ENCODE results near the gene MSRB3. TPM values are rescaled to one million over a fixed set of nuclear protein-coding genes. Genes with fewer than 3 reads are reported as not detected.

MSRB3 gene
- total RNA-seq, 1 experiment from 2014 or later, result 9.5 TPM

DNA sequence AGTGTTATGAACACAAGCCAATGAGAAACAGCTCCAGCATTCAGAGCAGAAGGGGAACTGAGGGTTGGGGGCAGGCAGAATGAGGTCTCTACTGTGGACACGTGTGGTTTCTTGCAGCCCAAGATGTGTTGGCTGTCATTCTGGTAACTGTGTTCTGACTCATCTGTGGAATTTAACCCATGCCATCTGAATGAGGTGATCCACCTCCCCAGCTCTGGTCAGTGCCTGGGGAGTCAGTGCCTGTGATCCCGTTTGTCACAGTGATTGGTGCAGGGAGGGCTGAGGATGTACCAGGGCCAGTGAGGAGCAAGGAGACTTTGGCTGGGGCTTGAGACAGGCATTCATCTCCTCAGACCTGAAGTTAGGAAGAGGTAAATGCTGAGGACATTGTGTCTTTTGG is 216.8 kb downstream of the MSRB3 start:
- DNase-seq (ENCODE audit: low spot score), result peak; percentile 59

DNA sequence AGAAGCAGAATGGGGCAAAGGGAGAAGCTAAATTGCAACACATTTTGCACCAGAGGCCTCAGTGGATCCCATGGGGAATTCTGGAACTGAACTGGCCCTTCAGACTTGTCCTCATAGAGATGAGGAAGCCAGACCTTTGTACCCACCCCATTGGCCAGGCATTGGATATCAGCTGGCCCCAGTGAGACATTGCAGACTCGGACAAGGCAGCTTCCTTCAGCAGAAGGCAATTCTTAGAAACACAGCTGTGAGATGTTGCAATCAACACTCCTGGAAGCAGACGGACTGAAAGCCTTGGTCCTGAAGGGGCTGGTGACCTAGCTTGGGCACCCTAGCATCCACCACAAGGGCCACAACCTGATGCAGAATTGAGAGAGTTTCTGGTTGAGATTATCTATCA is 218.1 kb downstream of the MSRB3 start:
- DNase-seq (ENCODE audit: low spot score), result no peak

- no peak for DNase-seq (ENCODE audit: low spot score)
Observed at GRCh38 chr12:65497660-65498059, 219.2 kb downstream of the MSRB3 start.

DNA sequence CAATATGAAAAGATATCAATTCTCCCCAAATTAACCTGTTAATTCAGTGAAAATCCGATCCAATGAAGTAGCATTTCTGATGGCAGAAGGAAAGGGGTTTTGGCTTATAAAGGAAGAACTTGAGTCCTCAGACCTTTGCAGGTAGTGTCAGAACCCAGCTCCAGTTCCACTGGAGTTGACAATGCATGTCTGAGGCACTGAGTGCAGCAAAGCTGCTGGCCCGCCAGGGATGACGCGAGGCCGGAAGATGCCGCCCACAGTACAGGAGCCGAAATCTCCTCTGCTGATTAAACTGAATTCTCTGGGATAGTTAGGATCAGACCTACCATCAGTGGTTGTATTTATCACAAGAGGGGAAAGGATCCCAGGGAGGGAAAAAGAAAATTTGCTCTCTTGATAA is 220.7 kb downstream of the MSRB3 start:
- no peak for DNase-seq (ENCODE audit: low spot score)

DNA sequence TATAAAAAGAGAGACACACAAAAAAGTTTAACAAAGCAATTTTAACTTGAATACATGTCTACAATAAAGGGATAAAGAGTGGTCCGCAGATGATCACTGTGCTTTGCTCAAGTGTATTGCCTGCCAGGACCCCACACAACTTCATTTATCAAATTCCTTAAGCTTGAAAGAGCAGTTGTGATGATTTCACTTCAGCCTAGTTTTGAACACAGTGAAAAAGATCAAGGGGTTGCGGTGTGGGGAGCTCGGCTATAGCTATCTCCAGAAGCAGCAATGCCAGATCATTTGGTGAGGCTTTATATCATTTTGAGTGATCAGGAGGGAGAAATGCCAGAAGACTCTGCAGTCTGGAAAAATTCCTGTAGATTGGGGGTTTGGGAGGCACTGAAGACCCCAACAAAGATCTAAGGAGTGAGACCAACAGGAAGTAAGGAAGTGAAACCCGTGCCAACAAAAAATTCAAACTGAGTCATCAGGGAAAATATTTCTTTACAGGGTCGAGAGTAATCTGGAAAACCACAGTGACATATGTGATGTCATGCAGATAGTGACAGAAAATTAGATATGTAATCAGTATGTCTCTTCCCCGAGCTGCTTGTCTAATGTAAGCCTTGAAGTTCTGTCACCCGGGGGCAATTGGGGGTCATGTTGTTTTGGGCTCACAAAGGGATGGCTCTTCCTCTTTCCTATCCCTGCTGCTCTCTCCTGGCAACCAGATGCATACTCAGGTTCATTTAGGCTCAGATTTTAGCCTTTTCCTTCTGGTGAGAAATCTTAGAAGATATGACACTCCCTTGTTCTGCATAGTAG is 221.8 kb downstream of the MSRB3 start:
- DNase-seq (ENCODE audit: low spot score), result no peak

GRCh38 chr12:65501093-65501621 is 222.7 kb downstream of the MSRB3 start:
- DNase-seq (ENCODE audit: low spot score), result no peak

DNA sequence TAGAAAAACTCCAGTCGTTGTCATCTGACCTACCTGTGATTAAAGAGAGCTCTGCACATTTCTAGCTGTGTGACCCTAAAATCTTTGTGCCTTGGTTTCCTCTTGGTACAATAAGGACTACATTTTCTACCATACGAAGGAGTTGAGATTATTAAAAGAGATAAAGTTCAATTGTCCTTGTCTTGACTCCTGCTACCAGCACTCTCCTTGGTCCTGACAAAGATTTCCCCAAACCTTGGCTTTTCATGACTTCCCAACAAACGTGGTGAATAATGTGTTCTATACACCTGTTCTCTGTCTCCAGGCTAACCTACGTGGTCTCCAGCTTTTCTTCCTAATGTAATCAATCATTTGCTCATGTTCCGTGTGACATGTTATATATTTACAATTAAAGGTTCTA is 223.5 kb downstream of the MSRB3 start:
- DNase-seq (ENCODE audit: low spot score), result no peak

- no peak for DNase-seq (ENCODE audit: low spot score)
Observed at GRCh38 chr12:65504417-65504816, 225.9 kb downstream of the MSRB3 start.

DNA sequence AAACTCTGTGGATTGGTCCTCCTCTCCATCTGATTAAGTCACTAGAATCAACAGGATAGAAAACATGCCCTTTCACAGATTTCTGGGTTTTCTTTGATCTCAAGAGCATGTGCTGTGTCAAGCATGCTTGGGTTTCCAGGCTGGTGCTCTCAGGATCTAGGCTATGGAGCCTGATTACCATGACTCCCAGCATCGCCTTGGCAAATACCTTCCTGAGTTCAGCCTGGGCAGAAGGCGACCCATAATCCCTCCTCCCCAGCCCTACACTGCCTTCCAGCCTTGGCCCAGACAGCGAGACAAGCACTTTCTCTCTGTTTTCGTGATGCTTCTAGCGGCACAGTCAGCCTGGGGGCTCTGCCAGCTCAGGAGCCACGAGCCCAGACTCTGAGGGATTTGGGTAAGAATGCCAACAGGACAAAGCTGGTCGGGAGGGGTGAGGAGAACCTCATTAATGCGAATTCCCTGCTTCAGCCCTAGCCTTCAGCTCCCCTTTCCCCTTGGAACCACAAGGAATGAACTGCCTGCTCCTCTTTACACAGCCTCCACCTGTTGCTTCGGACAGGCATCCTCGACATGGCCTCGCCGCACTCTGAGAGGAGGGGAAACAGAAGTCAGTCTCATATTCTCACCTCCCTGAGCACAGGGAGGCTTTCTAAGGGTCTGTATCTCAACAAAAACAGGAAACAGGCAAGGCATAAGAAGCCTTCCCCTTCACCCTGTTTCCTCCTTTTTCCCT is 227.1 kb downstream of the MSRB3 start:
- DNase-seq (ENCODE audit: low spot score), result no peak

DNA sequence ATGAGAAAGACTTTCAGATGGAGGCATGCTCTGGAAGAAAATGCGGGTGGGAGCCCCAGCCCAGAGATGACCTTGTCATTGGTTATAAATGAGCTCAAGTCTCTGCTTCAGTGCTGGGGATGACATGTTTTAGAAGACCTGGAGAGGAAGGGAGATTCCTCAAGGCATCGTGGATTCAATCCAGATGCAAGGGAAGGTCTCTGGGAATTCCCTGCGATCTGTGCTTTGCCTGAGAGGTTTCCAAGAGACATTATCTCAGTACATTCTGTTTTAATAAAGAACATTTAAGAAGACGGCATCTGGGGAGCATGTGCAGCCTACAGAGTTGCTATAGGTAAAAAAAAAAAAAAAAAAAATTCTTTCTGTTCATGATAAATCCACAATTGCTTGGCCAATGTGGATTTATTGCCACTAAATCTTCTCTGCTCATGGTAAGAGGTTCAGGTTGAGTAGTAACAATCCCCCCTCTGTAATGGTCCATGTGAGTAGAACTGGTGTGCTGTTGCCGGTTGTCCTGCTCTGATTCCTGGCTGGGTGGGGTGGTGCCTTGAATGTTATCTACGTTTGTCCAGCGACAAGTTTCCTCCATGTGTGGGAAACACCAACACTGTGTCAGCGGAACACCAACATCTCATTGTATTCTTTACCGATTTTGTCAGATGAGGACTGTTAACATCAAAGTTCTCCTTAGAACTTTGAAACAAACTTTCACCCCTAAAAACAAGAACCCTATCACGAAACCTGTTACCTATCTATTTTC is 230.0 kb downstream of the MSRB3 start:
- DNase-seq (ENCODE audit: low spot score), result no peak

DNA sequence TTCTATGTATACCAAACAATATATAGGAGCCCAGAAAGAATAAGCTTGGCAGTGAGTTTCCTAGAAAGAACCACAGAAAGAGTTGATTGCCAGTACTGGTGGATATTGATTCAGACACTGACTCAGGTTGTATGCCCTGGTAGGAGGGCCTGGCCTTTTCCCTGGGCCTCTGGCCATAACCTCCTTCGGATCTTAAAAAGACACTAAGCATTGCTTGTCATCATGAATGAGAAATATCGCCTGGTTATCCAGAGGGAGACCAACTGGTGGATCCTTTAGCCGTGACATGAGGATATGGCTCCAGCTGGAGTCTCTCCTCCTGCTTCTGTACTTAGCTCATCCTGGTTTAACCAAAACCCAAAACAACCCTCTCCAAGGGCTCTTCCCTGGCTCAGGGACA is 231.5 kb downstream of the MSRB3 start:
- DNase-seq (ENCODE audit: low spot score), result no peak

- no peak for DNase-seq (ENCODE audit: low spot score)
Observed at GRCh38 chr12:65510584-65511050, 232.1 kb downstream of the MSRB3 start.

- no peak for DNase-seq (ENCODE audit: low spot score)
Observed at GRCh38 chr12:65511134-65511834, 232.8 kb downstream of the MSRB3 start.

GRCh38 chr12:65511912-65512311 is 233.4 kb downstream of the MSRB3 start:
- DNase-seq (ENCODE audit: low spot score), result no peak

Other genes with a start within 250 kb of the MSRB3 start
- not detected in 2 replicates for gene WIF1, start 157.4 kb upstream of the MSRB3 start, total RNA-seq (2014; rRNA removed; shearing (Covaris generic))
- 17.4 and 28.2 TPM in 2 replicates for gene LEMD3, start 109.1 kb upstream of the MSRB3 start, total RNA-seq (2014; rRNA removed; shearing (Covaris generic))

Data from H4 (cell line).